Karpas-422 (cell line): ENCODE data around the gene LTB4R2. TPM values are rescaled to one million over a fixed set of nuclear protein-coding genes. Genes with fewer than 3 reads are reported as not detected.

Source experiments
- DNase-seq: peaks from one replicate; pipeline ENCODE4 v3.0.0-alpha.2; 2015
- H2AFZ ChIP-seq: fragments of 200-600 bp; sonication (generic); 2 replicates; pipeline ENCODE4 v1.6.1; 2014; ENCODE audit warnings: antibody characterized with exemption, low read length, mixed read lengths
- H3K27ac ChIP-seq: fragments of 200-600 bp; sonication (generic); 2 replicates; pipeline ENCODE4 v1.5.1; 2014; ENCODE audit warnings: mild to moderate bottlenecking, low read length, moderate library complexity
- H3K27me3 ChIP-seq: fragments of 200-600 bp; sonication (generic); 2 replicates; pipeline ENCODE4 v1.6.1; 2014; ENCODE audit warnings: low read length, mixed read lengths
- H3K36me3 ChIP-seq: fragments of 200-600 bp; sonication (generic); 2 replicates; pipeline ENCODE4 v1.6.1; 2014; ENCODE audit warnings: low read length, mixed read lengths; ENCODE audit not compliant: insufficient read depth
- H3K4me1 ChIP-seq: fragments of 200-600 bp; sonication (generic); 2 replicates; pipeline ENCODE4 v1.6.1; 2014; ENCODE audit warnings: mild to moderate bottlenecking, low read length, mixed read lengths
- H3K4me2 ChIP-seq: fragments of 200-600 bp; sonication (generic); 2 replicates; pipeline ENCODE4 v1.6.1; 2014; ENCODE audit warnings: low read length, low read depth, mild to moderate bottlenecking; ENCODE audit not compliant: poor library complexity, severe bottlenecking
- H3K4me3 ChIP-seq: fragments of 200-600 bp; sonication (generic); 2 replicates; pipeline ENCODE4 v1.5.1; 2014; ENCODE audit warnings: mild to moderate bottlenecking, antibody characterized with exemption, low read length, mixed read lengths
- H3K79me2 ChIP-seq: fragments of 200-600 bp; sonication (generic); 2 replicates; pipeline ENCODE4 v1.6.1; 2014; ENCODE audit warnings: mild to moderate bottlenecking, low read length, mixed read lengths
- H3K9ac ChIP-seq: fragments of 200-600 bp; sonication (generic); 2 replicates; pipeline ENCODE4 v1.6.0; 2014; ENCODE audit warnings: low read length
- H3K9me2 ChIP-seq: fragments of 200-600 bp; sonication (generic), shearing (Covaris generic); replicated peaks from 2 replicates; pipeline ENCODE4 v1.6.0; 2014; ENCODE audit warnings: mild to moderate bottlenecking, low read length, moderate library complexity; ENCODE audit not compliant: insufficient read depth
- H3K9me3 ChIP-seq: fragments of 300-700, 200-600 bp; sonication (generic); 2 replicates; pipeline ENCODE4 v1.6.1; 2014; ENCODE audit warnings: low read length, mixed read lengths
- H4K20me1 ChIP-seq: fragments of 200-600 bp; sonication (generic); 2 replicates; pipeline ENCODE4 v1.6.1; 2014; ENCODE audit warnings: mild to moderate bottlenecking, antibody characterized with exemption, low read length, low read depth; ENCODE audit not compliant: insufficient read depth
- total RNA-seq: library from RNA; depleted of rRNA; stranded (reverse); fragments of >200 nt; shearing (Covaris generic); gene quantifications from 2 replicates; pipeline ENCODE4 v1.2.3, GENCODE V29; 2014; ENCODE audit warnings: low replicate concordance

The LTB4R2 gene
- total RNA-seq, 1 experiment from 2014 or later = 12.9 TPM

DNA sequence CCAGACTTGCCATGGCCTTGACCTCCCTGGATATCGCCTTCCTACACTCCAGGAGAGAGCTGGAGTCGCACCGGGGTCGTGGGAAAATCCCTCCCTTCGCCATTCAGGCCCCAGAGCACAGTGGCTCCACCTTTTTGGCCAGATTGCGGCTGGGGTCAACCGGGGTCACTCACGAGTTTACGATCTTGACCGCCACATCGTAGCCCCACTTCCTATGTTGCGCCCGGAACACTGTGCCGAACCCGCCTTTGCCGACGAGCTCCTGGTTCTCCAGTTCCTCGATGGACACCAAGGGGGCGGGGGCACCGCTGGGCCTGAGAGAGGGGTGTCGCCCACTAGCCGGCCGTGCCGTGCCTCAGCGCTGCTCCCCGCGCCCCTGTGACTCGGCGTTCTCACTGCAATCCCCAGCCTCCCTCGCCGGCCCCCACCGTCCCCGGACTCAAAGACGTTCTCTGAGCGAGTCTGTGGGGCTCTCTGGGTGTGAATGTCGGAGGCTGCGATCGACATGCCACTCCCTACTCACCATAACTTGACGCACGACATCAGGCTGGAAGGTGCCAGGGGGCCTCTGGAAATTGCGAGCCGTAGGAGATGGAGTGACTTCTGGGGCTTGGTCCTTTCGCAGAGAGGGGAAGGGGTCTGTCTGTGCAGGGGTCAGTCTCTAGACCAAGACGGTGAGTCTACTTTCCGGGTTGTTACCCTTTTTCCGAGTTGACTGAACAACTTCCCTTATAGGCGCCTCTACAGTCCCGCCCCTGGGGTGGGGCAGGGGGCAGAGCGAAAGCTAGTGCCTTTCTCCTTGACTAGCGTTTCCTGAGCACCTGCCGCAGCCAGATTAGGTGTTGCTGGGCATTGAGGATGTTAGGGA lies 29.6 kb downstream of the LTB4R2 start, which contains the start of gene RIPK3:
TSS of gene RIPK3 (minus strand) at position 708 of the 868 bp plus-strand sequence. CDS start at position 543, 165 bp downstream.
- Histone ChIP-seq H3K4me2 (peak within 1 kb of the TSS; percentile 62), H3K4me3 (peak within 1 kb of the TSS; percentile 57), H3K9me3 (no peaks in the 10 kb centered on the region), H3K79me2 (no peaks in the 10 kb centered on the region), H3K27ac (no peak within 1 kb of the TSS), H2AFZ (peak within 1 kb of the TSS; percentile 78; the same call in 1 of the 2 replicates), H4K20me1 (no peaks in the 10 kb centered on the region), H3K9ac (peak within 1 kb of the TSS; percentile 59), H3K4me1 (peaks cover 7% of the 10 kb centered on the region), H3K9me2 (no peaks in the 10 kb centered on the region), H3K36me3 (no peaks in the 10 kb centered on the region), H3K27me3 (no peaks in the 10 kb centered on the region)
- DNase-seq = peak; percentile 77

DNA sequence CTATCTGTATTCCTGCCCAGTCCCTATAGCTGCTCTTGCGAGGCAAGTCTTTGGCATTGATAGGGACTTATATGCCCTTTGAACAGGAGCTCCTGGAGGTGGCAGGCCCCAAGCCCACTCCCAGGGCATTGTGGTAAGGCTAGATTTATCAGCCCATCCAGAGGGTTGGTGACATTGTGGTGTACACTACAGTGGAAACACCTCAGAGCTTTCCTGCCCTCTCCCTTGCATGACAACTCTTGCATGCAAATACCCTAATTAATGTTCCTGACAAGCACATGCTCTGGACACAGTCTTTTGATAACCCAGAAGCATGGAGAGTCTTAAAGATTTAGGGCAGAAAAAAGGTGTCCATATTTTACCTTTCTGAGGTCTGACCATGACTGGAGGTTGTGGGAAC lies 30.7 kb downstream of the LTB4R2 start:
- Histone ChIP-seq H3K4me2 (no peak overlapping the region), H3K9me3 (no peaks in the 10 kb centered on the region), H3K36me3 (no peaks in the 10 kb centered on the region), H2AFZ (no peak overlapping the region), H3K27ac (no peak overlapping the region), H3K9me2 (no peaks in the 10 kb centered on the region), H3K9ac (no peak overlapping the region), H3K27me3 (no peaks in the 10 kb centered on the region), H3K79me2 (no peaks in the 10 kb centered on the region), H3K4me3 (no peak overlapping the region), H3K4me1 (peaks cover 7% of the 10 kb centered on the region), H4K20me1 (no peaks in the 10 kb centered on the region)
- DNase-seq = no peak

- H3K9me3 ChIP-seq = no peaks in the 10 kb centered on the region
- H3K27me3 ChIP-seq = no peaks in the 10 kb centered on the region
- no peak overlapping the region for H3K9ac ChIP-seq
- no peaks in the 10 kb centered on the region for H3K9me2 ChIP-seq
- no peak overlapping the region for H3K4me3 ChIP-seq
- H3K4me1 ChIP-seq = peaks cover 7% of the 10 kb centered on the region
- H3K4me2 ChIP-seq = no peak overlapping the region
- H2AFZ ChIP-seq = no peak overlapping the region
- H4K20me1 ChIP-seq = no peaks in the 10 kb centered on the region
- H3K36me3 ChIP-seq = no peaks in the 10 kb centered on the region
- H3K79me2 ChIP-seq = no peaks in the 10 kb centered on the region
- H3K27ac ChIP-seq = no peak overlapping the region
- DNase-seq = no peak
Measured at GRCh38 chr14:24342889-24343288, 32.9 kb downstream of the LTB4R2 start.

- no peaks in the 10 kb centered on the region for H3K27me3 ChIP-seq
- H3K9me3 ChIP-seq = no peaks in the 10 kb centered on the region
- DNase-seq = no peak
- H3K36me3 ChIP-seq = no peaks in the 10 kb centered on the region
- no peak overlapping the region for H3K9ac ChIP-seq
- no peak overlapping the region for H3K4me3 ChIP-seq
- H3K9me2 ChIP-seq = no peaks in the 10 kb centered on the region
- no peaks in the 10 kb centered on the region for H3K79me2 ChIP-seq
- H3K27ac ChIP-seq = no peak overlapping the region
- peaks cover 7% of the 10 kb centered on the region for H3K4me1 ChIP-seq
- no peaks in the 10 kb centered on the region for H4K20me1 ChIP-seq
- no peak overlapping the region for H3K4me2 ChIP-seq
- no peak overlapping the region for H2AFZ ChIP-seq
Measured at GRCh38 chr14:24343795-24344660, 34.1 kb downstream of the LTB4R2 start.

DNA sequence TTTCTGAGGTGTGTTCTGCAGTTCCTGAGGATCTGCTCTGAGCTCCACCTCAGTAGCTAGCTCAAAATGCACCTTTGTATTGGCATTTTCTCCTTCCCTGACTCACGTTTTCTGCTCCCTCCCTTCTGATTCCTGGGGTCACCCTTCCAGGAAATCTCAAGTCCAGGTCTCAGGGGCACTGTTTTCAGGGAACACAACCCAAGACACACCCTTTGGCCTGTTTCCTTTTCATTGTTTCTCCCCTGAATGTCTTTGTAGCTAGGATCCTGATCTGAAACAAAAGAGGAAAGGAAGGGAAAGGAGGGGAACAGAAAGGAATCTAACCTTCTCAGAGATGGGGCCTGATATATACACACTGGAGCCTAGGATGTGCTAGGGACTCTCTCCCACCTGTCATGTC lies 37.2 kb downstream of the LTB4R2 start:
- Histone ChIP-seq H3K9me3 (no peaks in the 10 kb centered on the region), H3K9ac (no peak overlapping the region), H3K9me2 (no peaks in the 10 kb centered on the region), H3K4me2 (no peak overlapping the region), H3K4me1 (no peaks in the 10 kb centered on the region), H3K4me3 (no peak overlapping the region), H3K27me3 (no peaks in the 10 kb centered on the region), H3K36me3 (no peaks in the 10 kb centered on the region), H4K20me1 (no peaks in the 10 kb centered on the region), H3K79me2 (no peaks in the 10 kb centered on the region), H3K27ac (no peak overlapping the region), H2AFZ (no peak overlapping the region)
- DNase-seq = no peak

GRCh38 chr14:24348186-24348585 lies 38.2 kb downstream of the LTB4R2 start:
- no peaks in the 10 kb centered on the region for H3K27me3 ChIP-seq
- H3K79me2 ChIP-seq = no peaks in the 10 kb centered on the region
- no peak for DNase-seq
- H3K9me2 ChIP-seq = no peaks in the 10 kb centered on the region
- H3K9ac ChIP-seq = no peak overlapping the region
- no peaks in the 10 kb centered on the region for H4K20me1 ChIP-seq
- no peak overlapping the region for H3K4me2 ChIP-seq
- no peak overlapping the region for H2AFZ ChIP-seq
- H3K9me3 ChIP-seq = no peaks in the 10 kb centered on the region
- no peak overlapping the region for H3K4me3 ChIP-seq
- H3K36me3 ChIP-seq = no peaks in the 10 kb centered on the region
- no peaks in the 10 kb centered on the region for H3K4me1 ChIP-seq
- H3K27ac ChIP-seq = no peak overlapping the region

DNA sequence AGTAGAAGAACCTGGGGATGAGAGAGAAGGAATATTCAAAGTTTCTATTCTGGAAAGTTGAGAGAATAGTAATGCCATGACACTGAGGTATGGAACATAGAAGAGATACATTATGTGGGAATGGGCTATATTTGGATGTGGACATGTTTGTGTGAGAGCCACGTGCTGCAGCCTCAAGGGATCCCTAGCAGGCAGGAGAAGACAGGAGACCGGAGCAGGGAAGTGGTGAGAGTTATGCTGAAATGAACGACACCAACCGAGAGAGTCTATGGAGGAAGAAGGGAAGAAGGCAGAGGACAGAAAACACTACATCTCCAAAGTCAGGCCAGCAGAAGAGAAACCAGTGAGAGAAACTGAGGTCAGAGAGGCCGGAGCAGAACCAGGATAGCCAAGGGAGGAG lies 39.8 kb downstream of the LTB4R2 start:
- H2AFZ ChIP-seq = no peak overlapping the region

GRCh38 chr14:24351517-24351916 lies 41.6 kb downstream of the LTB4R2 start:
- Histone ChIP-seq H3K4me3 (no peak overlapping the region), H3K9me3 (no peaks in the 10 kb centered on the region), H3K9ac (no peak overlapping the region), H3K36me3 (no peaks in the 10 kb centered on the region), H3K9me2 (no peaks in the 10 kb centered on the region), H3K27me3 (no peaks in the 10 kb centered on the region), H3K4me2 (no peak overlapping the region), H2AFZ (no peak overlapping the region), H3K27ac (no peak overlapping the region), H3K79me2 (no peaks in the 10 kb centered on the region), H3K4me1 (no peaks in the 10 kb centered on the region), H4K20me1 (no peaks in the 10 kb centered on the region)
- no peak for DNase-seq

More for the DNA sequence above, 39.8 kb downstream of the LTB4R2 start:
- Histone ChIP-seq H3K27me3 (no peaks in the 10 kb centered on the region), H3K27ac (no peak overlapping the region), H4K20me1 (no peaks in the 10 kb centered on the region), H3K36me3 (no peaks in the 10 kb centered on the region), H3K4me3 (no peak overlapping the region), H3K9ac (no peak overlapping the region), H3K9me3 (no peaks in the 10 kb centered on the region), H3K79me2 (no peaks in the 10 kb centered on the region), H3K9me2 (no peaks in the 10 kb centered on the region), H3K4me1 (no peaks in the 10 kb centered on the region), H3K4me2 (no peak overlapping the region)
- DNase-seq = no peak
